GM21723 (cell line): Measurements from ENCODE around the gene MPZ.
A peak's percentile ranks its signal among the peaks of the same experiment; 100 is the strongest.
"Not testable (repeated sequence)": the region's sequence is repeated elsewhere in the genome, so short reads cannot be mapped to it uniquely, and the experiment has no call there.

ENCODE experiments used
- ATAC-seq: cut with Tn5 transposase; IDR thresholded peaks from one replicate; pipeline ENCODE4 v1.9.1; 2021; ENCODE audit warnings: mild to moderate bottlenecking, moderate library complexity; ENCODE audit not compliant: unreplicated experiment

The MPZ gene

GRCh38 chr1:161309868-161310267 is at the start of gene MPZ:
TSS of gene MPZ (minus strand) at chr1:161309968. CDS start at chr1:161309905, 63 bp downstream.
- no peak for ATAC-seq

GRCh38 chr1:161359291-161359690 is 49.5 kb upstream of the MPZ start:
- no peak for ATAC-seq

GRCh38 chr1:161357073-161357472 is 47.3 kb upstream of the MPZ start:
- ATAC-seq: no peak

GRCh38 chr1:161351482-161351881 is 41.7 kb upstream of the MPZ start:
- ATAC-seq: no peak

- no peak for ATAC-seq
Observed at GRCh38 chr1:161350671-161351070, 40.9 kb upstream of the MPZ start.

- no peak for ATAC-seq
Observed at GRCh38 chr1:161342821-161343220, 33.1 kb upstream of the MPZ start.

GRCh38 chr1:161342177-161342576 is 32.4 kb upstream of the MPZ start:
- no peak for ATAC-seq

- ATAC-seq: no peak
Observed at GRCh38 chr1:161335796-161336195, 26.0 kb upstream of the MPZ start.

- ATAC-seq: no peak
Observed at GRCh38 chr1:161333166-161333565, 23.4 kb upstream of the MPZ start.

- ATAC-seq: no peak
Observed at GRCh38 chr1:161330346-161330745, 20.6 kb upstream of the MPZ start.

- ATAC-seq: no peak
Observed at GRCh38 chr1:161324020-161324419, 14.3 kb upstream of the MPZ start.

GRCh38 chr1:161315841-161316674 is 6.3 kb upstream of the MPZ start:
- not testable (repeated sequence) for ATAC-seq

GRCh38 chr1:161314201-161314981 is 4.6 kb upstream of the MPZ start, which contains the start of gene SDHC:
TSS of gene SDHC (plus strand) at chr1:161314381. CDS start at chr1:161314406, 25 bp downstream.
- peak; percentile 91 for ATAC-seq

- ATAC-seq: no peak
Observed at GRCh38 chr1:161313554-161314200, 3.9 kb upstream of the MPZ start.

GRCh38 chr1:161311595-161312181 is 1.9 kb upstream of the MPZ start:
- no peak for ATAC-seq

GRCh38 chr1:161307892-161308638 is 1.7 kb downstream of the MPZ start:
- no peak for ATAC-seq

- no peak for ATAC-seq
Observed at GRCh38 chr1:161307230-161307768, 2.5 kb downstream of the MPZ start.

GRCh38 chr1:161305867-161306519 is 3.8 kb downstream of the MPZ start:
- peak; percentile 72 for ATAC-seq
